MM.1S (cell line): ENCODE results near the gene HOXC9.

Experiments used
- DNase-seq: peaks from one replicate; pipeline ENCODE4 v3.0.0-alpha.2; 2015
- H2AFZ ChIP-seq: fragments of 300-600 bp; sonication (generic); 2 replicates; pipeline ENCODE4 v1.6.0; 2016; ENCODE audit warnings: antibody characterized with exemption, low read length
- H3F3A ChIP-seq: fragments of 300-600 bp; sonication (generic); 2 replicates; pipeline ENCODE4 v1.6.1; 2016; ENCODE audit warnings: mild to moderate bottlenecking, antibody characterized with exemption, low read length, moderate library complexity, mixed read lengths; ENCODE audit not compliant: insufficient read depth
- H3K27ac ChIP-seq: fragments of 300-600 bp; sonication (generic); 2 replicates; pipeline ENCODE4 v1.5.1; 2016; ENCODE audit warnings: mild to moderate bottlenecking, low read length
- H3K27me3 ChIP-seq: fragments of 300-600 bp; sonication (generic); replicated peaks from 2 replicates; pipeline ENCODE4 v1.6.0; 2016; ENCODE audit warnings: low read length; ENCODE audit not compliant: insufficient read depth
- H3K36me3 ChIP-seq: fragments of 300-600 bp; sonication (generic); replicated peaks from 2 replicates; pipeline ENCODE4 v1.6.1; 2016; ENCODE audit warnings: mild to moderate bottlenecking, low read length, mixed read lengths; ENCODE audit not compliant: insufficient read depth
- H3K4me1 ChIP-seq: fragments of 300-600 bp; sonication (generic); 2 replicates; pipeline ENCODE4 v1.6.1; 2016; ENCODE audit warnings: low read length, mixed read lengths
- H3K4me2 ChIP-seq: fragments of 300-600 bp; sonication (generic); 2 replicates; pipeline ENCODE4 v1.6.0; 2016; ENCODE audit warnings: low read depth, low read length
- H3K4me3 ChIP-seq: fragments of 300-600 bp; sonication (generic); 2 replicates; pipeline ENCODE4 v1.5.1; 2016; ENCODE audit warnings: low read length, mixed read lengths
- H3K79me2 ChIP-seq: fragments of 300-600 bp; sonication (generic); 2 replicates; pipeline ENCODE4 v1.6.1; 2016; ENCODE audit warnings: mixed run types, low read length, mixed read lengths
- H3K9ac ChIP-seq: fragments of 300-600 bp; sonication (generic); 2 replicates; pipeline ENCODE4 v1.6.1; 2016; ENCODE audit warnings: low read length, mixed read lengths
- H3K9me2 ChIP-seq: fragments of 300-600 bp; sonication (generic); replicated peaks from 2 replicates; pipeline ENCODE4 v1.6.1; 2016; ENCODE audit warnings: mild to moderate bottlenecking, low read length, mixed read lengths; ENCODE audit not compliant: insufficient read depth
- H3K9me3 ChIP-seq: fragments of 300-600 bp; sonication (generic); replicated peaks from 2 replicates; pipeline ENCODE4 v1.6.1; 2016; ENCODE audit warnings: mild to moderate bottlenecking, low read length, mixed read lengths; ENCODE audit not compliant: insufficient read depth
- H4K20me1 ChIP-seq: fragments of 300-600 bp; sonication (generic); 2 replicates; pipeline ENCODE4 v1.6.1; 2016; ENCODE audit warnings: mild to moderate bottlenecking, low read length, moderate library complexity, mixed read lengths; ENCODE audit not compliant: insufficient read depth
- EZH2 ChIP-seq: fragments of 300-600 bp; sonication (generic); optimal IDR thresholded peaks from 2 replicates; pipeline ENCODE3; 2017; ENCODE audit warnings: low read depth, mild to moderate bottlenecking, antibody characterized with exemption, low read length, mixed read lengths
- EZH2phosphoT487 ChIP-seq: fragments of 300-600 bp; sonication (generic); IDR thresholded peaks from 2 replicates; pipeline ENCODE4 v1.6.1; 2018; ENCODE audit warnings: antibody characterized with exemption, low read length
- TF ChIP-seq, protein P1 (sequence below): fragments of 300-600 bp; sonication (generic); IDR thresholded peaks from 2 replicates; pipeline ENCODE4 v1.5.1; 2016; ENCODE audit warnings: antibody characterized with exemption, low read length, mixed read lengths

The HOXC9 gene

DNA sequence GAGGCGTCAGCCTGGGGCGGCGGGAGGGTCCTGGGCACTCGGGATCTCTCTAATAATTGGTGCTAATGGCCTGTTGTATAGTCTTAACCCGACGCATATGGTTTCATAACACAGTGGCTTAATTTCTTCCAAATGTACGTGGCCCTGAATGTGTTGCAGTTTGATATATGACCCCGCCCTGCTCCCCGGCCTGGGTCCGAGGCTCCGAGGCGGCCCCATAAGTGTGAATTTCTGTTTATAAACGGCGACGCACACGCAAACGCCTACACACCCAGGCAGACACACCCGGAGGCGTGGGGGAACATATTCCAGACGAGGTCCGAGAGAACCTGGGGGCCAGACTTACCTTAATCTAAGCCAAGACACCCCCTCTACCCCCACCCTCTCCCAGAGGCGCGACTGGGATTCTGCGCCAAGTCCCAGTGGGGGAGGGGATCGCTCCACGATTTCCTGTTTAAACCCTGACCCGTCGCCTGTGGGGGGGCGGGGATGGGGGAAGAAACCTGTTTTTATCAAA, 18.6 kb downstream of the HOXC9 start:
- Histone ChIP-seq H3K27me3 (peaks cover 83% of the 10 kb centered on the region), H3K27ac (no peak overlapping the region), H3K36me3 (no peaks in the 10 kb centered on the region), H3K79me2 (no peaks in the 10 kb centered on the region), H2AFZ (peak overlapping the region; percentile 85), H3K9ac (no peak overlapping the region), H3K9me3 (no peaks in the 10 kb centered on the region), H3K4me3 (peak overlapping the region; percentile 69; the same call in 1 of the 2 replicates), H3F3A (no peaks in the 10 kb centered on the region), H4K20me1 (no peaks in the 10 kb centered on the region), H3K4me2 (peak overlapping the region; percentile 85; the same call in 1 of the 2 replicates), H3K4me1 (no peaks in the 10 kb centered on the region), H3K9me2 (no peaks in the 10 kb centered on the region)
- no peak for DNase-seq
- TF ChIP-seq, protein P1, sequence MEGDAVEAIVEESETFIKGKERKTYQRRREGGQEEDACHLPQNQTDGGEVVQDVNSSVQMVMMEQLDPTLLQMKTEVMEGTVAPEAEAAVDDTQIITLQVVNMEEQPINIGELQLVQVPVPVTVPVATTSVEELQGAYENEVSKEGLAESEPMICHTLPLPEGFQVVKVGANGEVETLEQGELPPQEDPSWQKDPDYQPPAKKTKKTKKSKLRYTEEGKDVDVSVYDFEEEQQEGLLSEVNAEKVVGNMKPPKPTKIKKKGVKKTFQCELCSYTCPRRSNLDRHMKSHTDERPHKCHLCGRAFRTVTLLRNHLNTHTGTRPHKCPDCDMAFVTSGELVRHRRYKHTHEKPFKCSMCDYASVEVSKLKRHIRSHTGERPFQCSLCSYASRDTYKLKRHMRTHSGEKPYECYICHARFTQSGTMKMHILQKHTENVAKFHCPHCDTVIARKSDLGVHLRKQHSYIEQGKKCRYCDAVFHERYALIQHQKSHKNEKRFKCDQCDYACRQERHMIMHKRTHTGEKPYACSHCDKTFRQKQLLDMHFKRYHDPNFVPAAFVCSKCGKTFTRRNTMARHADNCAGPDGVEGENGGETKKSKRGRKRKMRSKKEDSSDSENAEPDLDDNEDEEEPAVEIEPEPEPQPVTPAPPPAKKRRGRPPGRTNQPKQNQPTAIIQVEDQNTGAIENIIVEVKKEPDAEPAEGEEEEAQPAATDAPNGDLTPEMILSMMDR = no peak
- TF ChIP-seq EZH2 (no peak), EZH2phosphoT487 (no peak)

DNA sequence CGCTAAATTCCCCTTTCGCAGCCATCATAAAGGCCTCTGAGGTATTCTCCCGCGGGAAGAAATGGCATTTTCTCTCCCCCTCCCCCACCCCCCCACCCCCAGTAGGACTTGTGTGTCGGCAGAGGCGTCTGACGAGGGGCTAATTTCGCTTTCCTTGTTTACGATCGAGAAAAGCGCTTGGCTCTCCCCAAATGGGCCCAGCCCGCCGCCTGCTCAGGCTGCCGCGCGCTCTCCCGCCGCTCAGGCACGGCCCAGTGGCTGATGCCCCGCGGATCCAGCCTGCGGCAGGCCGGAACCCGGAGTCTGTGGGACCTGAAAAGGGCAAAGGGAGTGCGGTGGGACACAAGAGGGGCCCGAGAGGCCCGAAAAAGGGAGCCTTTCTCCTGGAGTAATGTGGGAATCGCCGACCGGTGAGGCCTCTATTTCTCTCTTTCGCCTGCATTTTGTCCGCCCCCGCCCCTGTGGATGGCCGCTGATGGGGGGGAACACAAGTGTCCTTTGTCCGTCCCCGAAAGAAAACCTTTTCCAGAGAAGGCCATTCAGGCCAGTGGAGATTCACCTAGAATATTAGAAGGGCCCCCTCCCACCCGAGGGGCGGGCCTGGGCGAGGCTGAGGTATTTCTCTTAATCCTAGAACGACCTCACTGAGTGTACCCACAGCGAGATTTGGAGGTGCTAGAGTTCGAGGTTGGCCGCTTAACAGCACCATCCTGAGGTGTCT, 19.3 kb downstream of the HOXC9 start:
- no peaks in the 10 kb centered on the region for H3K36me3 ChIP-seq
- H3K9ac ChIP-seq = no peak overlapping the region
- peaks cover 83% of the 10 kb centered on the region for H3K27me3 ChIP-seq
- H3K4me3 ChIP-seq = no peak overlapping the region
- H3K27ac ChIP-seq = no peak overlapping the region
- no peaks in the 10 kb centered on the region for H4K20me1 ChIP-seq
- TF ChIP-seq EZH2phosphoT487 (no peak), EZH2 (no peak)
- no peak overlapping the region for H2AFZ ChIP-seq
- H3K79me2 ChIP-seq = no peaks in the 10 kb centered on the region
- no peaks in the 10 kb centered on the region for H3K9me2 ChIP-seq
- no peaks in the 10 kb centered on the region for H3K9me3 ChIP-seq
- H3K4me2 ChIP-seq = no peak overlapping the region
- DNase-seq = no peak
- no peaks in the 10 kb centered on the region for H3F3A ChIP-seq
- H3K4me1 ChIP-seq = no peaks in the 10 kb centered on the region

DNA sequence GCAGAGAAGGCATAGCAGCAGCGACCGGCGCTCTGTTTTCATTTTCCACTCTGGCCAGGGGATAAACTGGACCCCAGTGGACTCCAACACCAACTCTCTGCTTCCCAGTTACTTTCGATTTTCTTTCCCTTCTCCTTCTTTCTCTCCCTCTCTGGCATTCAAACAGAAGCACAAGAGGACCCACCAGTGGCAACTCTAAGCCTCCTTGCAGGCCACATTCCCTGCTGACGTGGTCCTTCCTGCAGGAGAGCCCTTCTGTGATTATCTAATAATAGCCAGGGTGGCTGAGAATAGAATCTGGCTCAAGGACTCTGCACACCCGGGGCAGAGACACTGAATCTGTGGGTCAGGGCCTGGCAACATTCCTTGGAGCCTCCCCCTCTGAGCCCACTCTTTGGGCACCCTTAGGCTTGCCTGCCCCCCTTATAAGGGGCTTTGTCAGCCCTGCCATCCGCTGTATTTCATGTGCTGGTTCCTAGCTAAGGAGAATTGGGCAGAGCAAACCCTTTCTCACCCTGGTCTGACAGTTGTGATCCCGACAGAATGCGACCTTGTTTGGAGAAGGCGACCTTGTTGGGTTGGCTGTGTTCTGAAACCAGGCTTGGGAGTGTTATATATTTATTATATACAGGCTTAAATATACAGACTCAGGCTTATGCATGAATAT, 20.1 kb downstream of the HOXC9 start:
- H3K36me3 ChIP-seq = no peaks in the 10 kb centered on the region
- H3K27ac ChIP-seq = no peak overlapping the region
- no peak for DNase-seq
- H3K9ac ChIP-seq = no peak overlapping the region
- H2AFZ ChIP-seq = no peak overlapping the region
- TF ChIP-seq EZH2 (no peak), EZH2phosphoT487 (no peak)
- TF ChIP-seq, protein P1 = no peak
- H3K9me3 ChIP-seq = no peaks in the 10 kb centered on the region
- no peak overlapping the region for H3K4me2 ChIP-seq
- no peaks in the 10 kb centered on the region for H3K79me2 ChIP-seq
- peaks cover 83% of the 10 kb centered on the region for H3K27me3 ChIP-seq
- no peaks in the 10 kb centered on the region for H3K4me1 ChIP-seq
- H3K4me3 ChIP-seq = no peak overlapping the region
- no peaks in the 10 kb centered on the region for H3K9me2 ChIP-seq
- H3F3A ChIP-seq = no peaks in the 10 kb centered on the region
- H4K20me1 ChIP-seq = no peaks in the 10 kb centered on the region
